Measurements from ENCODE around the gene DIP2C. TPM values are rescaled to one million over a fixed set of nuclear protein-coding genes. Genes with fewer than 3 reads are reported as not detected.

The DIP2C gene
- polyA plus RNA-seq, 1 of the 3 experiments (the other 2 are of a cell fraction): 8.7 TPM

DNA sequence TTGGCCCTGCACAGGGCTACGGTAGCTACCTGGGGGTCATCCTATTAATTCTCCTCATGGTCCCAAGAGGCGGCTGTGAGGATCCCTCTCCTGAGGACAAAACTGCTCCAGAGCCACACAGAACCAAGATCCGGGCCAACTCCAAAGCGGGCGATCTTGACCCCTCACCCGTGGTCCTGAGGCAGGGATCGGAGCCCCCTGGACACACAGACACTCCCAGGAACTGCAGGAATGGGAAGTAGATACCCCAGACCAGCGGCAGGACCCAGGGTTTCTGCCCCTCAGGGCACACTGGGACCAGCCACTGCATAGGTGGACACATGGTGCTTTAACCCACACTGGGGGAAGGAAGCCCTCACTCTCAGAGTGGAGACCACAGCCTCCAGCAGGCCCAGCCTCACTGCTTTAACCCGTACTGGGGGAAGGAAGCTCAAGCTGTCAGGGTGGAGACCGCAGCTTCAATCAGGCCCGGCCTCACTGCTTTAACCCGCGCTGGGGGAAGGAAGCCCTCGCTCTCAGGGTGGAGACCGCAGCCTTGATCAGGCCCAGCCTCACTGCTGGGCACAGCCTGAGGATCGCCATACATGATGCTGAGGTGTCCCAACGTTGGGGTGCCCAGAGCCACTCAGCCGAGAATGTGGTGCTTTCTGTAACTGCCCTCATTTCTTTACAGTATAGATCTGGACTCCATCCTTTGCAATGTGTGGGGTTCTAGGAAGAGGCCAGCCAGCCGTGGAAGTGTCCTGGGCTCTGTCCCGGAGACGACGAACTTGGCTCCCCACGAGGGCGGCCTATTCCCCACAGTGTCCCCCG is 60.1 kb downstream of the DIP2C start:
- ChIA-PET CTCF (interaction anchor here (0.8 kb wide), 1 partner anchor 15 kb away, joined by 3 read pairs; no protein-coding TSS in a partner anchor), POLR2A (no interaction called here)
- H4K20me1 ChIP-seq (ENCODE audit: insufficient read depth): peaks cover 77% of the 10 kb centered on the region
- no peak overlapping the region for H3K9ac ChIP-seq
- H3K9me3 ChIP-seq: no peaks in the 10 kb centered on the region
- peaks cover 81% of the 10 kb centered on the region for H3K79me2 ChIP-seq (ENCODE audit: insufficient read depth)
- no peak for DNase-seq
- H3K4me3 ChIP-seq (ENCODE audit: low read depth in 2 of 2, low read length in 1 of 2): no peak overlapping the region
- no peaks in the 10 kb centered on the region for H3K36me3 ChIP-seq (replicated peaks in 1 of 2; ENCODE audit: control insufficient read depth in 1 of 2, insufficient read depth in 2 of 2, low read length in 1 of 2)
- 85% methylated on average over 15 of the region's 25 CpGs for WGBS (ENCODE audit: low lambda C conversion rate)
- H3K27me3 ChIP-seq (ENCODE audit: insufficient read depth): no peaks in the 10 kb centered on the region
- no peak overlapping the region for H3K4me2 ChIP-seq
- no peak for TF ChIP-seq TEAD4 (IDR thresholded peaks at IDR 0.05; ENCODE audit: borderline replicate concordance, insufficient read depth)
- TF ChIP-seq EP300 (IDR thresholded peaks at IDR 0.05; ENCODE audit: borderline replicate concordance in 1 of 2, low read depth in 1 of 2, low read length in 1 of 2): no peak
- TF ChIP-seq MEF2A (IDR thresholded peaks at IDR 0.05; ENCODE audit: borderline replicate concordance, low read depth): no peak
- TF ChIP-seq POLR2AphosphoS5 (IDR thresholded peaks at IDR 0.05; ENCODE audit: low read depth, low read length): no peak
- no peak for TF ChIP-seq FOSL2 (IDR thresholded peaks at IDR 0.05; ENCODE audit: borderline replicate concordance, low read depth)
- TF ChIP-seq, protein P1, sequence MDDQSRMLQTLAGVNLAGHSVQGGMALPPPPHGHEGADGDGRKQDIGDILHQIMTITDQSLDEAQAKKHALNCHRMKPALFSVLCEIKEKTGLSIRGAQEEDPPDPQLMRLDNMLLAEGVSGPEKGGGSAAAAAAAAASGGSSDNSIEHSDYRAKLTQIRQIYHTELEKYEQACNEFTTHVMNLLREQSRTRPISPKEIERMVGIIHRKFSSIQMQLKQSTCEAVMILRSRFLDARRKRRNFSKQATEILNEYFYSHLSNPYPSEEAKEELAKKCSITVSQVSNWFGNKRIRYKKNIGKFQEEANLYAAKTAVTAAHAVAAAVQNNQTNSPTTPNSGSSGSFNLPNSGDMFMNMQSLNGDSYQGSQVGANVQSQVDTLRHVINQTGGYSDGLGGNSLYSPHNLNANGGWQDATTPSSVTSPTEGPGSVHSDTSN (IDR thresholded peaks at IDR 0.05): no peak
- no peak for TF ChIP-seq RXRA (IDR thresholded peaks at IDR 0.05; ENCODE audit: borderline replicate concordance, low read depth)
- no peak for TF ChIP-seq RCOR1 (IDR thresholded peaks at IDR 0.05; ENCODE audit: low read length)
- TF ChIP-seq SMC3 (IDR thresholded peaks at IDR 0.05; ENCODE audit: low read depth, low read length): no peak
- TF ChIP-seq, protein P2, sequence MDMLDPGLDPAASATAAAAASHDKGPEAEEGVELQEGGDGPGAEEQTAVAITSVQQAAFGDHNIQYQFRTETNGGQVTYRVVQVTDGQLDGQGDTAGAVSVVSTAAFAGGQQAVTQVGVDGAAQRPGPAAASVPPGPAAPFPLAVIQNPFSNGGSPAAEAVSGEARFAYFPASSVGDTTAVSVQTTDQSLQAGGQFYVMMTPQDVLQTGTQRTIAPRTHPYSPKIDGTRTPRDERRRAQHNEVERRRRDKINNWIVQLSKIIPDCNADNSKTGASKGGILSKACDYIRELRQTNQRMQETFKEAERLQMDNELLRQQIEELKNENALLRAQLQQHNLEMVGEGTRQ (IDR thresholded peaks at IDR 0.05; ENCODE audit: borderline replicate concordance, low read depth, low read length): no peak
- no peak for TF ChIP-seq MXI1 (IDR thresholded peaks at IDR 0.05; ENCODE audit: low read depth, low read length)
- no peak for TF ChIP-seq JUND (IDR thresholded peaks at IDR 0.05)
- TF ChIP-seq EZH2phosphoT487 (IDR thresholded peaks at IDR 0.05; ENCODE audit: borderline replicate concordance, low read depth): no peak
- H3K4me1 ChIP-seq (ENCODE audit: control insufficient read depth in 1 of 2, insufficient read depth in 2 of 2, low read depth in 1 of 2, low read length in 1 of 2): peaks cover 13 to 45% of the 10 kb centered on the region in 2 experiments
- H3K27ac ChIP-seq (ENCODE audit: low read depth in 2 of 2, low read length in 1 of 2): no peak overlapping the region; a peak in 1 of 4 replicates
- H2AFZ ChIP-seq (ENCODE audit: low read depth): no peak overlapping the region
- H3F3A ChIP-seq (replicated peaks; ENCODE audit: insufficient read depth): no peaks in the 10 kb centered on the region
- no peaks in the 10 kb centered on the region for H3K9me2 ChIP-seq

DNA sequence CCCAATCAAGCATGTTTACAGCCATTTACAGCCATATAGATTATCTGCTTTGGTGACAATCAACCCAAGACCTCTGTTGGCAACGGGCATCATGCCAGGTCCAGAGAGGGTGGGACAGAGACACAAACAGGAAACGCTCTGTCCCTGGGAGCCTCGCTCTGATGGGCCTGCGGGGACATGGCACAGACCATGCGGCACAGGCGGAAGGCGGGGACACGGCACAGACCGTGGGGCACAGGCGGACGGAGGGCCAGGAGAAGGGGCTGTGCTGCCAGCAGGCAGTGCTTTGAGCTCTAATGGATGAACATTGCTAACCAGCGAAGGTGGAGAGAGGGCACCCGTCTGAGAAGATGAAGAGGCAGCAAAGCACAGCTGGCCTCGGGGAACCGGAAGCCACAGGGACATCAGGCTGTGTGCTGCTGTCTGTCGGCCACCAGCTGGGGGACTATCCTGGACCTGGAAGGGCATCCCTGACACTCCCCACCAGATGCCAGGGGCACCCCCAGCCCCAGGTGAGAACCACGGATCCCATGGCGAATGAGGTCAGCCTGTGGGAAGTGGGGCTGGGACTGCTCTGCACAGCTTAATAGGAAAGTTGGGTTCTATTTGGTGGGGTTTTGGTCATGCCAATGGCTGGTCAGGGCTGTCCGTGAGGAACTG is 61.0 kb downstream of the DIP2C start:
- H3F3A ChIP-seq (replicated peaks; ENCODE audit: insufficient read depth): no peaks in the 10 kb centered on the region
- DNase-seq: peak; percentile 69
- no peaks in the 10 kb centered on the region for H3K36me3 ChIP-seq (replicated peaks in 1 of 2; ENCODE audit: control insufficient read depth in 1 of 2, insufficient read depth in 2 of 2, low read length in 1 of 2)
- H3K4me1 ChIP-seq (ENCODE audit: control insufficient read depth in 1 of 2, insufficient read depth in 2 of 2, low read depth in 1 of 2, low read length in 1 of 2): peaks cover 13 to 41% of the 10 kb centered on the region in 2 experiments; a peak in 3 of 4 replicates
- peaks cover 77% of the 10 kb centered on the region for H4K20me1 ChIP-seq (ENCODE audit: insufficient read depth)
- H3K79me2 ChIP-seq (ENCODE audit: insufficient read depth): peaks cover 80% of the 10 kb centered on the region
- no peaks in the 10 kb centered on the region for H3K9me2 ChIP-seq
- no peak overlapping the region for H3K9ac ChIP-seq
- peak overlapping the region in 1 of 2 experiments; percentile 31; a peak in 1 of 4 replicates for H3K27ac ChIP-seq (ENCODE audit: low read depth in 2 of 2, low read length in 1 of 2)
- POLR2A ChIA-PET: no interaction called here
- no peak overlapping the region for H2AFZ ChIP-seq (ENCODE audit: low read depth)
- CTCF ChIA-PET: no interaction called here
- H3K4me2 ChIP-seq: no peak overlapping the region
- H3K27me3 ChIP-seq (ENCODE audit: insufficient read depth): no peaks in the 10 kb centered on the region
- H3K9me3 ChIP-seq: no peaks in the 10 kb centered on the region
- WGBS (ENCODE audit: low lambda C conversion rate): 96% methylated on average over 19 of the region's 19 CpGs
- H3K4me3 ChIP-seq (ENCODE audit: low read depth in 2 of 2, low read length in 1 of 2): no peak overlapping the region
- TF ChIP-seq, protein P3, sequence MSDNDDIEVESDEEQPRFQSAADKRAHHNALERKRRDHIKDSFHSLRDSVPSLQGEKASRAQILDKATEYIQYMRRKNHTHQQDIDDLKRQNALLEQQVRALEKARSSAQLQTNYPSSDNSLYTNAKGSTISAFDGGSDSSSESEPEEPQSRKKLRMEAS (IDR thresholded peaks at IDR 0.05; ENCODE audit: low read depth): no peak
- TF ChIP-seq, protein P4, sequence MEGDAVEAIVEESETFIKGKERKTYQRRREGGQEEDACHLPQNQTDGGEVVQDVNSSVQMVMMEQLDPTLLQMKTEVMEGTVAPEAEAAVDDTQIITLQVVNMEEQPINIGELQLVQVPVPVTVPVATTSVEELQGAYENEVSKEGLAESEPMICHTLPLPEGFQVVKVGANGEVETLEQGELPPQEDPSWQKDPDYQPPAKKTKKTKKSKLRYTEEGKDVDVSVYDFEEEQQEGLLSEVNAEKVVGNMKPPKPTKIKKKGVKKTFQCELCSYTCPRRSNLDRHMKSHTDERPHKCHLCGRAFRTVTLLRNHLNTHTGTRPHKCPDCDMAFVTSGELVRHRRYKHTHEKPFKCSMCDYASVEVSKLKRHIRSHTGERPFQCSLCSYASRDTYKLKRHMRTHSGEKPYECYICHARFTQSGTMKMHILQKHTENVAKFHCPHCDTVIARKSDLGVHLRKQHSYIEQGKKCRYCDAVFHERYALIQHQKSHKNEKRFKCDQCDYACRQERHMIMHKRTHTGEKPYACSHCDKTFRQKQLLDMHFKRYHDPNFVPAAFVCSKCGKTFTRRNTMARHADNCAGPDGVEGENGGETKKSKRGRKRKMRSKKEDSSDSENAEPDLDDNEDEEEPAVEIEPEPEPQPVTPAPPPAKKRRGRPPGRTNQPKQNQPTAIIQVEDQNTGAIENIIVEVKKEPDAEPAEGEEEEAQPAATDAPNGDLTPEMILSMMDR (IDR thresholded peaks at IDR 0.05): no peak
- TF ChIP-seq, protein P1 (IDR thresholded peaks at IDR 0.05): no peak
- TF ChIP-seq ELF1 (IDR thresholded peaks at IDR 0.05): no peak
- no peak for TF ChIP-seq POLR2AphosphoS5 (IDR thresholded peaks at IDR 0.05; ENCODE audit: low read depth, low read length)
- no peak for TF ChIP-seq RXRA (IDR thresholded peaks at IDR 0.05; ENCODE audit: borderline replicate concordance, low read depth)
- TF ChIP-seq FOXJ3 (CRISPR knock-in tag; IDR thresholded peaks at IDR 0.05): no peak
- TF ChIP-seq TAF1 (IDR thresholded peaks at IDR 0.05; ENCODE audit: borderline replicate concordance, low read depth, low read length): no peak
- no peak for TF ChIP-seq EP300 (IDR thresholded peaks at IDR 0.05; ENCODE audit: borderline replicate concordance in 1 of 2, low read depth in 1 of 2, low read length in 1 of 2)
- no peak for TF ChIP-seq YY1 (IDR thresholded peaks at IDR 0.05; ENCODE audit: low read depth)
- no peak for TF ChIP-seq SMC3 (IDR thresholded peaks at IDR 0.05; ENCODE audit: low read depth, low read length)
- no peak for TF ChIP-seq RCOR1 (IDR thresholded peaks at IDR 0.05; ENCODE audit: low read length)
- TF ChIP-seq CHD2 (IDR thresholded peaks at IDR 0.05; ENCODE audit: low read length, partially characterized antibody): no peak
